Smooth muscle cell (in vitro differentiated cells): Measurements from ENCODE around the gene C20orf96. TPM values are rescaled to one million over a fixed set of nuclear protein-coding genes. Genes with fewer than 3 reads are reported as not detected.
"Not testable (repeated sequence)": the region's sequence is repeated elsewhere in the genome, so short reads cannot be mapped to it uniquely, and the experiment has no call there.

Experiments used
- DNase-seq: peaks from one replicate; lab custom pipeline; 2025; ENCODE audit not compliant: unreplicated experiment; lab: John Stamatoyannopoulos, UW
- H2AFZ ChIP-seq: fragments of 200-600 bp; sonication (generic); 2 replicates; pipeline ENCODE4 v1.6.0; 2016; ENCODE audit warnings: antibody characterized with exemption, low read depth, mild to moderate bottlenecking
- H3F3A ChIP-seq: fragments of 200-600 bp; sonication (generic); 2 replicates; pipeline ENCODE4 v1.6.0; 2017; ENCODE audit warnings: antibody characterized with exemption, low read depth
- H3K27ac ChIP-seq: fragments of 200-600 bp; sonication (generic); 2 replicates; pipeline ENCODE4 v1.5.1; 2016; ENCODE audit warnings: low read depth, mild to moderate bottlenecking
- H3K27me3 ChIP-seq: fragments of 200-600 bp; sonication (generic); 2 replicates; pipeline ENCODE4 v1.6.1; 2016; ENCODE audit warnings: low read depth, mild to moderate bottlenecking
- H3K36me3 ChIP-seq: fragments of 200-600 bp; sonication (generic); 2 replicates; pipeline ENCODE4 v1.5.1; 2016; ENCODE audit warnings: low read depth
- H3K4me1 ChIP-seq: fragments of 200-600 bp; sonication (generic); 2 replicates; pipeline ENCODE4 v1.5.1; 2016; ENCODE audit warnings: low read depth
- H3K4me2 ChIP-seq: fragments of 200-600 bp; sonication (generic); 2 replicates; pipeline ENCODE4 v1.6.0; 2016; ENCODE audit warnings: mild to moderate bottlenecking
- H3K4me3 ChIP-seq: fragments of 200-600 bp; sonication (generic); 2 replicates; pipeline ENCODE4 v1.5.1; 2016; ENCODE audit warnings: mild to moderate bottlenecking
- H3K79me2 ChIP-seq: fragments of 200-600 bp; sonication (generic); 2 replicates; pipeline ENCODE4 v1.6.0; 2016; ENCODE audit warnings: low read depth, mild to moderate bottlenecking
- H3K9ac ChIP-seq: fragments of 200-600 bp; sonication (generic); 2 replicates; pipeline ENCODE4 v1.6.0; 2016; ENCODE audit warnings: low read depth
- H3K9me3 ChIP-seq: fragments of 200-600 bp; sonication (generic); replicated peaks from 2 replicates; pipeline ENCODE4 v1.5.1; 2016; ENCODE audit warnings: low read depth
- H4K20me1 ChIP-seq: fragments of 200-600 bp; sonication (generic); 2 replicates; pipeline ENCODE4 v1.6.0; 2016; ENCODE audit warnings: low read depth
- CTCF ChIP-seq: fragments of 200-600 bp; sonication (generic); IDR thresholded peaks from 2 replicates; pipeline ENCODE4 v1.5.1; 2017; ENCODE audit warnings: borderline replicate concordance, mild to moderate bottlenecking, antibody characterized with exemption; ENCODE audit not compliant: insufficient read depth, poor library complexity, severe bottlenecking
- WGBS: methylation state at CpG from one replicate; pipeline ENCODE4 v1.1.7; 2016; ENCODE audit warnings: low lambda C conversion rate; 5-methylcytosine and 5-hydroxymethylcytosine counted together
- polyA plus RNA-seq: library from polyadenylated mRNA; unstranded; fragments of >200 nt; fragmentation: Nextera tagmentation; extraction: Ambion mirVana; gene quantifications from 2 replicates; pipeline ENCODE4 v1.2.1, GENCODE V29; 2016
- total RNA-seq: library from RNA; depleted of rRNA; stranded (reverse); fragments of >200 nt; gene quantifications from 2 replicates; pipeline ENCODE4 v1.2.3, GENCODE V29; 2014

The C20orf96 gene, protein sequence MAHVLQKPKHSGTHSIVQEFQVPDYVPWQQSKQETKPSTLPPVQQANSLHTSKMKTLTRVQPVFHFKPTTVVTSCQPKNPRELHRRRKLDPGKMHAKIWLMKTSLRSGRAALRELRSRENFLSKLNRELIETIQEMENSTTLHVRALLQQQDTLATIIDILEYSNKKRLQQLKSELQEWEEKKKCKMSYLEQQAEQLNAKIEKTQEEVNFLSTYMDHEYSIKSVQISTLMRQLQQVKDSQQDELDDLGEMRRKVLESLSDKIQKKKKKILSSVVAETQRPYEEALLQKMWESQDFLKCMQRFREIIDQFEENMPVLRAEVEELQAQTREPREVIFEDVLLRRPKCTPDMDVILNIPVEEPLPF
- total RNA-seq (2.8 and 9.2 TPM in 2 replicates), polyA plus RNA-seq (11.2 and 11.7 TPM in 2 replicates)

DNA sequence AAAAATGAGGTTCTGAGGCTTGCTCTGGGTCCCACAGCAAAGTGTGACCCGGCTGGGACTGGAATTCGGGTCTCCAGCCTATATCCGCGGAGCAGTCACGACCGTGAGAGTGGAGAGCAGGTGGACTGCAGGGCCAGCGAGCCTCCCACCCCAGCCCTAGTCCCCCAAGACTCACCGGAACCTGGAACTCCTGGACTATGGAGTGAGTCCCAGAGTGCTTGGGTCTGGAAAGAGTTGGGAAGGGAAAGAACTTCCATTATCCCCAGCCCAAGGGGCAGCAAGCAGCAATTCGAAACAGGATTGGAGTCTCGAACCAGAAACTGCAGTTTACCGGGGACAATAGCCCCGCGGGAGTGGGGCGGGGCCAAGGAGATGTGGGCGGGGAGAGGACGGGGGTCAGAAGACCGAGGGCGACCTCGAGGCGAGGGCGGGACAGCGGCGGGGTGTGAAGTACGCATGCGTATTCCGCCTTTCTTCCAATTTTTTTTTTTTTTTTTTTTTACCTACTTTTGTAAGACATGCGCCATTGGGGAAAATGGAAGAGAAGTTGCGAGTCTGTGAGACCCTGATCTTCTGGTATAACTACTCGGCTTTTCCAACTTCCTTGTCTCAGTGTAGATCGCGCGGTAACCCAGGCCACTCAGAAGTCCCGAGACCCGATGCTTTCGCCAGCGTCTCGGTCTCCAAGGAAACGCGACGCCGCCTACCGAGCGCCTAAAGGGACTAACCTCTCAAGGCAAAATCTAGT is at the start of gene C20orf96:
Gene C20orf96 (minus strand): TSS at position 667 of the 748 bp plus-strand sequence. CDS start 140 bp downstream, at position 527.
- H4K20me1 ChIP-seq, result no peaks in the 10 kb centered on the region
- TF ChIP-seq CTCF, result peak; percentile 34

DNA sequence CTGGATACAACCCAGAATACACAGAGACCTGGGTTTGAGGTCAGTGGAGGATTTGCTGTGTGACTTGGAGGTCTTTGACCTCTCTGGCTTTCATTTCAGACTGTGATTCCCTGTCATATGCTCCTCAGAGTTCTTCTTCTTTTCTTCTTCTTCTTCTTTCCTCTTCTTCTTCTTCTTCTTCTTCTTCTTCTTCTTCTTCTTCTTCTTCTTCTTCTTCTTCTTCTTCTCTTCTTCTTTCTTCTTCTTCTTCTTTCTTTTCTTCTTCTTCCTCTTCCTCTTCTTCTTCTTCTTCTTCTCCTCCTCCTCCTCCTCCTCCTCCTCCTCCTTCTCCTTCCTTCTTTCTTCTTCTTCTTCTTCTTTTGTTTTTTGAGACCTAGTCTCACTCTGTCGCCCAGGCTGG is 45.5 kb upstream of the C20orf96 start:
- H4K20me1 ChIP-seq, result peaks cover 19% of the 10 kb centered on the region
- not testable (repeated sequence) for H3K4me3 ChIP-seq, H3K9ac ChIP-seq, H3K9me3 ChIP-seq, H3F3A ChIP-seq, H3K4me1 ChIP-seq, H3K36me3 ChIP-seq, H3K4me2 ChIP-seq, H3K79me2 ChIP-seq, DNase-seq, H3K27ac ChIP-seq, H3K27me3 ChIP-seq, H2AFZ ChIP-seq
- WGBS, result 90% methylated on average over 1 of the region's 1 CpG

More for the DNA sequence above, at the start of gene C20orf96:
- H3K4me3 ChIP-seq, result peak within 1 kb of the TSS; percentile 72
- no peaks in the 10 kb centered on the region for H3K9me3 ChIP-seq
- H3K36me3 ChIP-seq, result no peaks in the 10 kb centered on the region
- H2AFZ ChIP-seq, result peak within 1 kb of the TSS; percentile 90
- peak within 1 kb of the TSS; percentile 78 for H3K9ac ChIP-seq
- H3K79me2 ChIP-seq, result peaks cover 7% of the 10 kb centered on the region
- H3F3A ChIP-seq, result no peaks in the 10 kb centered on the region
- DNase-seq, result peak; percentile 65
- peak within 1 kb of the TSS; percentile 97 for H3K4me2 ChIP-seq
- peaks cover 3% of the 10 kb centered on the region for H3K4me1 ChIP-seq
- peak within 1 kb of the TSS; percentile 93 for H3K27ac ChIP-seq
- no peaks in the 10 kb centered on the region for H3K27me3 ChIP-seq
- WGBS, result 2% methylated on average over 43 of the region's 43 CpGs

GRCh38 chr20:334578-334977 is 44.0 kb upstream of the C20orf96 start:
- no peak for TF ChIP-seq CTCF
- H3K9ac ChIP-seq, result no peak overlapping the region

More at GRCh38 chr20:334578-334977, 44.0 kb upstream of the C20orf96 start:
- WGBS, result 93% methylated on average over 8 of the region's 8 CpGs
- H3F3A ChIP-seq, result peaks cover 12% of the 10 kb centered on the region
- no peak overlapping the region for H3K4me2 ChIP-seq
- no peaks in the 10 kb centered on the region for H3K36me3 ChIP-seq
- no peak overlapping the region for H2AFZ ChIP-seq
- H3K79me2 ChIP-seq, result no peaks in the 10 kb centered on the region
- no peak overlapping the region for H3K27ac ChIP-seq
- DNase-seq, result no peak
- no peaks in the 10 kb centered on the region for H3K27me3 ChIP-seq
- H3K9me3 ChIP-seq, result no peaks in the 10 kb centered on the region
- H4K20me1 ChIP-seq, result peaks cover 34% of the 10 kb centered on the region
- H3K4me3 ChIP-seq, result no peak overlapping the region
- H3K4me1 ChIP-seq, result peaks cover 9% of the 10 kb centered on the region
